GM12874 (cell line): ENCODE data around the gene NRG2.

Experiments used
- TF ChIP-seq, protein P1 (sequence below): IDR thresholded peaks from 2 replicates; pipeline ENCODE4 v1.5.1; 2011; ENCODE audit warnings: low read depth, mild to moderate bottlenecking, control low read depth, low read length, moderate library complexity; ENCODE audit not compliant: insufficient read depth

Gene NRG2

DNA sequence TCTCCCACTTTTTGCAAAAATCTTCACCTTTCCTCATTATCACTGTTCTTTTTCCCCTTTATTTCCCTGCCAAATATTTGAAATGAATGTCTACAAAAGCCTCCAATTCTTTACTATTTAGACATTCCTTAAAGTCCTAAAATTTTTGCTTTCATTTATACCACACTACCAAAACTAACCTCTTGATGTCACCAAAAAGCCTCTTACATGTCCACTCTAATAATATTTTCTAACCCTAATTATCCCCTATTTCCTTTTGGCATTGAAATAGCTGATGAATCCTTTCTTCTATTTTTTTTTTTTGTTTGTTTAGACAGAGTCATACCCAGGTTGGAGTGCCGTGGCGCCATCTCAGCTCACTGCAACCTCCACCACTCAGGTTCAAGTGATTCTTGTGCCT, 32.3 kb upstream of the NRG2 start:
- TF ChIP-seq, protein P1, sequence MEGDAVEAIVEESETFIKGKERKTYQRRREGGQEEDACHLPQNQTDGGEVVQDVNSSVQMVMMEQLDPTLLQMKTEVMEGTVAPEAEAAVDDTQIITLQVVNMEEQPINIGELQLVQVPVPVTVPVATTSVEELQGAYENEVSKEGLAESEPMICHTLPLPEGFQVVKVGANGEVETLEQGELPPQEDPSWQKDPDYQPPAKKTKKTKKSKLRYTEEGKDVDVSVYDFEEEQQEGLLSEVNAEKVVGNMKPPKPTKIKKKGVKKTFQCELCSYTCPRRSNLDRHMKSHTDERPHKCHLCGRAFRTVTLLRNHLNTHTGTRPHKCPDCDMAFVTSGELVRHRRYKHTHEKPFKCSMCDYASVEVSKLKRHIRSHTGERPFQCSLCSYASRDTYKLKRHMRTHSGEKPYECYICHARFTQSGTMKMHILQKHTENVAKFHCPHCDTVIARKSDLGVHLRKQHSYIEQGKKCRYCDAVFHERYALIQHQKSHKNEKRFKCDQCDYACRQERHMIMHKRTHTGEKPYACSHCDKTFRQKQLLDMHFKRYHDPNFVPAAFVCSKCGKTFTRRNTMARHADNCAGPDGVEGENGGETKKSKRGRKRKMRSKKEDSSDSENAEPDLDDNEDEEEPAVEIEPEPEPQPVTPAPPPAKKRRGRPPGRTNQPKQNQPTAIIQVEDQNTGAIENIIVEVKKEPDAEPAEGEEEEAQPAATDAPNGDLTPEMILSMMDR, result no peak

DNA sequence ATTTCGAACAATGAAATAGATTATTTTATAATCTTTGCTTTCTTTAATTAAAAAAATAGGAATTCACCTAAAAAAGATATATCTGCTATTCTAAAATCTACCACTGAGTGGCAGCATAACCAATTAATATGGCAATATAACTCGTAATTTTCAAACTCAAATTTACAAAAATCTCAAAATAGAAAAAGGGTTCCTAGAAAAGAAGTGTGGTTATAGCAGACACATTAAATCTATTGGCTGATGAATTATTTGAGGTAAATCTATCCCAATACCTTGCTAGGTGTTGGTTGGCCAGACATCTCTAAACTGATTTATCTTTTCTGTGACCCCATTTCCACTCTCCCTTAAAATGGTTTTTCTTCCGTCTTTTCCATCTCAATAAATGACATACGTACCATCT, 30.2 kb upstream of the NRG2 start:
- TF ChIP-seq, protein P1, result no peak

DNA sequence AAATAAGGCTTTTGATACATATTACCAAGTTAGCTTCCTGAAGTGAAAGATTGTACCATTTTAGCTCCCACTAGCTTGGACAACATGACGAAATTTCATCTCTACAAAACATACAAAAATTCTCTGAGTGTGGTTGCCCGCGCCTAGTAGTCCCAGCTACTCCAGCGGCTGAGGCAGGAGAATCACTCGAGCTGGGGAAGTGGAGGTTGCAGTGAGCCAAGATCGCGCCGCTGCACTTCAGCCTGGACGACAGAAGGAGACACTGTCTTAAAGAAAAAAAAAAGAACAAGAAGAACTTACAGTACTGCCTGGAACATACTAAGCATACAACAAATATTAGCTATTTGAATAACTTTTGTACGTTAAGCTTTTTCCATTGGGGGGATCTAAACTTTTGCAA, 29.7 kb upstream of the NRG2 start:
- TF ChIP-seq, protein P1, result no peak

DNA sequence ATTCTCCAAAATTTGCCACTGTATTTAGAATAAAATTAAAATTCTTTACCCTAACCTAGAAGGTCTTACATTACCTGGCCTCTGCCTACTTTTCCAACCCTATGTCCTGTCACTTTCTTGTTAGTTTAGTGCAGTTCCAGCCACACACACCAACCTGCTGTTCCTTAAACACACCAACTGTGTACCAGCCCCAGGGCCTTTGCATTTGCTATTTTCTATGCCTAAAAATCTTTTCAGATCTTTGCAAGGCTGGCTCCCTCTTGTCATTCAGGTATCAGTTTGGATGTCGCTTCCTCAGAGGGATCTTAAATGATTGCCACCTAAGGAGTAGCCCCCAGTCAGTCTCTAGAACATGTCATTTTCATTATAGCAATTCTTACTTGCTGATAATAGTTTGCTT, 17.7 kb upstream of the NRG2 start:
- TF ChIP-seq, protein P1, result no peak

DNA sequence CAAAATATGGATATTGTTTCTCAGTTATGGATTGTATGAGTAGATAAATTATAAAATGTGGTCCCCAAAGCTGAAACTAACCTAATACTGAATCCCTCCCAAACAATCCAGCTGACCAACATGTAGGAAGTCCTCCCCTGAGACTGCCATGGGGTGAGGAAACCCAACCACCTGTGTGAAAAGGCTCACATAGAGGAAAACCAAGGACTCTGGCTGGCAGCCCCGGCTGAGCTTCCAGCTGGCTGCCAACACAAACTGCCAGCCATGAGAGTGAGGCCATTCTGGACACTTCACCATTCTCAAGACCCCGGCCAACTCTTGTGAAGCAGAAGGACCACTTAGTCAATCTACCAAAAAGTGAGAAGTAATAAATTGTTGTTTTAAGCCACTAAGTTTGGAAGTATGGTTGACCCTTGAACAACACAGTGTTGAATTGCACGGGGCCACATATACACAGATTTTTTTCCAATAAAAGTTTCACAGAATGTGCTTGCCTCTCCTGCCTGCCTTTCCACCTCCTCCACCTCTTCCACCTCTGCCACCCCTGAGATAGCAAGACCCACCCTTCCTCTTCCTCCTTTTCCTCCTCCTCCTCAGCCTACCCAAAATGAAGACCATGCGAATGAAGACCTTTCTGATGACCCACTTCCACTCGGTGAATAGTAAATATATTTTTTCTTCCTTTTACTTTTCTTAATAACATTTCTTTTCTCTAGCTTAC, 15.3 kb upstream of the NRG2 start:
- TF ChIP-seq, protein P1, result no peak

DNA sequence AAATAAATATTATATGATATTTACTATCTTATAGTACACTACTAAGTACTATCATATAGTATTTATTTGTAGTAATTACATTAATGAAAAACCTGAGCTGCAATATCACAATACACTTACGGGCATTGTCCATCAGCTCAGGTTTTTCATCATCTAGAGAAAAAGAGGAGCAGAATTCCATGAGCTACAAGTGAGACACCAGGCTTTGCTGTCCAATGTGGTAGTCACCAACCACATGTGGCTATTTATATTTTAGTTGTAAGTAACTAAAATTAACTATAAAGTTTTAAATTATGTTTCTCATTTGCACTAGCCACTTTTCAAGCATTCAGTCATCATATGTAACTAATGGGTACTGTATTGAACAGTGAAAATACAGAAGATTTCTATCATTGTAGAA, 13.8 kb upstream of the NRG2 start:
- TF ChIP-seq, protein P1, result no peak

DNA sequence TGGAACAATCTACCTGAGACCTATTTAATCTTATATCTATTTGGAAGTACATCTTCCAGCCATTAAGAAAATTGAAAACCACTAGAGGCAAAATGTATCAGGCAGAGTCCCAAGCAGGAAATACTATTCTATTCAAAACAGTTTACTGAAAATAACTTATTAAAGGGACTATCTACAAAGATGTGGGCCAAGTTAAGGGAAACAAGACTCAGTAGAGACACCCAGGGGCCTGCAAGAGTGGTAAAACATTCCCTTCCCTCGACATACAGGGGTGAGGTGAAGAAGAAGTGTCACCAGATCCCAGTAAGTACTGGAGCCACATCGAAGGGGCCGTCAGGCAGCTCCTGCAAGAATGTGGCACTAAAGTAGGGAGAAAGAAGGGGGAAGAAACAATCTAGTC, 12.1 kb upstream of the NRG2 start:
- TF ChIP-seq, protein P1, result no peak
